AG09309 (cell line): ENCODE data around the gene SH3TC1.

Source experiments
- DNase-seq: peaks from one replicate; pipeline ENCODE4 v3.0.0-alpha.2; 2010; ENCODE audit warnings: low read depth
- H3K4me3 ChIP-seq: 2 replicates; pipeline ENCODE4 v1.5.1; 2011; ENCODE audit warnings: mild to moderate bottlenecking, low read depth, low read length, moderate library complexity; ENCODE audit not compliant: control insufficient read depth
- CTCF ChIP-seq: IDR thresholded peaks from 2 replicates; pipeline ENCODE4 v1.5.1; 2011; ENCODE audit warnings: mild to moderate bottlenecking, low read depth, low read length, inconsistent platforms; ENCODE audit not compliant: insufficient read depth, control insufficient read depth; ENCODE audit errors: missing control alignments

The SH3TC1 gene

GRCh38 chr4:8239661-8240060 lies 40.6 kb downstream of the SH3TC1 start:
- no peak for TF ChIP-seq CTCF

GRCh38 chr4:8240211-8241041 lies 41.3 kb downstream of the SH3TC1 start:
- no peak for DNase-seq
- no peak for TF ChIP-seq CTCF
- H3K4me3 ChIP-seq = no peak overlapping the region

More at GRCh38 chr4:8239661-8240060, 40.6 kb downstream of the SH3TC1 start:
- DNase-seq = no peak
- no peak overlapping the region for H3K4me3 ChIP-seq

GRCh38 chr4:8241211-8241779 lies 42.2 kb downstream of the SH3TC1 start:
- no peak for TF ChIP-seq CTCF
- no peak for DNase-seq

GRCh38 chr4:8241895-8242696 lies 43.0 kb downstream of the SH3TC1 start:
- H3K4me3 ChIP-seq = no peak overlapping the region
- peak; percentile 99 for TF ChIP-seq CTCF
- peak; percentile 64 for DNase-seq

More at GRCh38 chr4:8241211-8241779, 42.2 kb downstream of the SH3TC1 start:
- no peak overlapping the region for H3K4me3 ChIP-seq

GRCh38 chr4:8242782-8243560 lies 43.9 kb downstream of the SH3TC1 start:
- no peak for TF ChIP-seq CTCF
- no peak for DNase-seq
- H3K4me3 ChIP-seq = no peak overlapping the region
